H9 (cell line): ENCODE data around the gene TRIM75. TPM values are rescaled to one million over a fixed set of nuclear protein-coding genes. Genes with fewer than 3 reads are reported as not detected.

Experiments
- DNase-seq: peaks from one replicate; pipeline ENCODE4 v3.0.0-alpha.2; 2017
- H2AFZ ChIP-seq: one replicate; pipeline ENCODE4 v1.6.1; 2013; ENCODE audit warnings: mild to moderate bottlenecking, low read length, control low read depth, moderate library complexity
- H2AK5ac ChIP-seq: 2 replicates; pipeline ENCODE4 v1.6.1; 2013; ENCODE audit warnings: low read length, control low read depth, mixed read lengths; ENCODE audit not compliant: insufficient read length
- H2BK120ac ChIP-seq: one replicate; pipeline ENCODE4 v1.6.1; 2013; ENCODE audit warnings: low read depth, mild to moderate bottlenecking, low read length, control low read depth, inconsistent platforms; ENCODE audit not compliant: poor library complexity, severe bottlenecking
- H2BK12ac ChIP-seq: 2 replicates; pipeline ENCODE4 v1.6.1; 2013; ENCODE audit warnings: low read length, control low read depth, mixed read lengths, low read depth; ENCODE audit not compliant: insufficient read length
- H2BK15ac ChIP-seq: 2 replicates; pipeline ENCODE4 v1.6.1; 2013; ENCODE audit warnings: low read depth, low read length, control low read depth
- H2BK20ac ChIP-seq: one replicate; pipeline ENCODE4 v1.6.1; 2013; ENCODE audit warnings: low read depth, mild to moderate bottlenecking, low read length, control low read depth, inconsistent platforms; ENCODE audit not compliant: poor library complexity, severe bottlenecking
- H2BK5ac ChIP-seq: 2 replicates; pipeline ENCODE4 v1.6.1; 2013; ENCODE audit warnings: low read length, control low read depth, mixed read lengths; ENCODE audit not compliant: insufficient read length
- H3K14ac ChIP-seq: 2 replicates; pipeline ENCODE4 v1.6.1; 2013; ENCODE audit warnings: low read length, control low read depth; ENCODE audit not compliant: insufficient read depth
- H3K18ac ChIP-seq: 2 replicates; pipeline ENCODE4 v1.6.1; 2013; ENCODE audit warnings: low read depth, mild to moderate bottlenecking, mixed read lengths, low read length, control low read depth; ENCODE audit not compliant: insufficient read length
- H3K23ac ChIP-seq: 2 replicates; pipeline ENCODE4 v1.6.1; 2013; ENCODE audit warnings: low read length, control low read depth, mixed read lengths, low read depth; ENCODE audit not compliant: insufficient read length
- H3K23me2 ChIP-seq: 2 replicates; pipeline ENCODE4 v1.6.1; 2013; ENCODE audit warnings: low read depth, mild to moderate bottlenecking, mixed read lengths, low read length, control low read depth; ENCODE audit not compliant: insufficient read length, poor library complexity, severe bottlenecking
- H3K27ac ChIP-seq: 2 replicates; pipeline ENCODE4 v1.5.1; 2013; ENCODE audit warnings: low read length, control low read depth, mixed read lengths, low read depth; ENCODE audit not compliant: insufficient read length
- H3K27me3 ChIP-seq: 2 replicates; pipeline ENCODE4 v1.6.1; 2013; ENCODE audit warnings: low read length, control low read depth, inconsistent platforms; ENCODE audit not compliant: insufficient read depth
- H3K4ac ChIP-seq: 2 replicates; pipeline ENCODE4 v1.6.1; 2013; ENCODE audit warnings: low read depth, mild to moderate bottlenecking, control low read depth, inconsistent platforms, low read length, moderate library complexity
- H3K4me1 ChIP-seq: 2 replicates; pipeline ENCODE4 v1.6.1; 2013; ENCODE audit warnings: low read length, control low read depth, inconsistent platforms; ENCODE audit not compliant: insufficient read depth
- H3K4me2 ChIP-seq: 2 replicates; pipeline ENCODE4 v1.6.1; 2013; ENCODE audit warnings: low read length, control low read depth, mixed read lengths; ENCODE audit not compliant: insufficient read length, insufficient read depth
- H3K56ac ChIP-seq: 2 replicates; pipeline ENCODE4 v1.6.1; 2013; ENCODE audit warnings: low read depth, mild to moderate bottlenecking, mixed read lengths, low read length, control low read depth; ENCODE audit not compliant: insufficient read length
- H3K79me1 ChIP-seq: 2 replicates; pipeline ENCODE4 v1.6.1; 2013; ENCODE audit warnings: low read depth, mild to moderate bottlenecking, moderate library complexity, low read length, control low read depth, inconsistent platforms; ENCODE audit not compliant: insufficient read depth, poor library complexity, severe bottlenecking
- H3K79me2 ChIP-seq: 2 replicates; pipeline ENCODE4 v1.6.1; 2013; ENCODE audit warnings: low read length, control low read depth, inconsistent platforms; ENCODE audit not compliant: insufficient read depth
- H3K9ac ChIP-seq: 2 replicates; pipeline ENCODE4 v1.6.1; 2013; ENCODE audit warnings: low read length, control low read depth, mixed read lengths; ENCODE audit not compliant: insufficient read length; ENCODE audit errors: extremely low read depth
- H3K9me3 ChIP-seq: one replicate; pipeline ENCODE4 v1.6.1; 2013; ENCODE audit warnings: low read depth, low read length, inconsistent platforms; ENCODE audit not compliant: control insufficient read depth
- H3T11ph ChIP-seq: one replicate; pipeline ENCODE4 v1.6.1; 2013; ENCODE audit warnings: mild to moderate bottlenecking, low read length, control low read depth, inconsistent platforms
- H4K20me1 ChIP-seq: one replicate; pipeline ENCODE4 v1.6.1; 2013; ENCODE audit not compliant: control insufficient read depth, insufficient read length, insufficient read depth
- H4K5ac ChIP-seq: 2 replicates; pipeline ENCODE4 v1.6.1; 2013; ENCODE audit warnings: low read depth, mild to moderate bottlenecking, mixed read lengths, low read length, control low read depth; ENCODE audit not compliant: insufficient read length
- H4K8ac ChIP-seq: replicated peaks from 2 replicates; pipeline ENCODE4 v1.6.1; 2013; ENCODE audit warnings: low read length, control low read depth, mixed read lengths, low read depth; ENCODE audit not compliant: insufficient read length
- H4K91ac ChIP-seq: 2 replicates; pipeline ENCODE4 v1.6.1; 2013; ENCODE audit warnings: low read depth, mild to moderate bottlenecking, moderate library complexity, mixed read lengths, low read length, control low read depth; ENCODE audit not compliant: insufficient read length
- H3K27ac Mint-ChIP-seq, 3 experiments: 2 replicates in 2 of 3; 3 replicates in 1 of 3; pipeline ENCODE4 v1.8.0; 2020 to 2021; ENCODE audit warnings: mixed read lengths in 3 of 3, mild to moderate bottlenecking in 1 of 3, moderate library complexity in 1 of 3
- H3K27me3 Mint-ChIP-seq: 2 replicates; pipeline ENCODE4 v1.8.0; 2021; ENCODE audit warnings: low read depth, mild to moderate bottlenecking, moderate library complexity, mixed read lengths
- H3K36me3 Mint-ChIP-seq, 3 experiments: 2 replicates in 2 of 3; 3 replicates in 1 of 3; pipeline ENCODE4 v1.8.0; 2020 to 2021; ENCODE audit warnings: low read depth in 3 of 3, mixed read lengths in 3 of 3; ENCODE audit not compliant: insufficient read depth in 1 of 3
- H3K4me1 Mint-ChIP-seq, 2 experiments: 2 replicates each; pipeline ENCODE4 v1.8.0; 2020; ENCODE audit warnings: mixed read lengths in 2 of 2
- H3K4me3 Mint-ChIP-seq, 2 experiments: 2 replicates in 1 of 2; 3 replicates in 1 of 2; pipeline ENCODE4 v1.8.0; 2020 to 2021; ENCODE audit warnings: mild to moderate bottlenecking in 2 of 2, mixed read lengths in 2 of 2, moderate library complexity in 1 of 2
- H3K9me3 Mint-ChIP-seq, 2 experiments: 2 replicates in 1 of 2; 3 replicates in 1 of 2; pipeline ENCODE4 v1.8.0; 2020; ENCODE audit warnings: mild to moderate bottlenecking in 2 of 2, mixed read lengths in 2 of 2, moderate library complexity in 1 of 2
- CTCF ChIP-seq: fragments of 200-600 bp; sonication (generic); conservative IDR thresholded peaks from 3 replicates; pipeline ENCODE4 v1.8.0; 2021; ENCODE audit warnings: antibody characterized with exemption, mild to moderate bottlenecking
- WGBS: extraction: QIAGEN DNeasy Blood & Tissue Kit; methylation state at CpG from one replicate; pipeline ENCODE4 v1.1.7; 2013; ENCODE audit warnings: missing lambda C conversion rate, low lambda C conversion rate, mixed read lengths; ENCODE audit not compliant: insufficient read length; ENCODE audit errors: extremely low coverage; 5-methylcytosine and 5-hydroxymethylcytosine counted together
- total RNA-seq: library from RNA; stranded (reverse); gene quantifications from 2 replicates; pipeline ENCODE4 v1.2.1, GENCODE V29; 2021

The TRIM75 gene
- total RNA-seq, 1 experiment from 2014 or later, result not detected

DNA sequence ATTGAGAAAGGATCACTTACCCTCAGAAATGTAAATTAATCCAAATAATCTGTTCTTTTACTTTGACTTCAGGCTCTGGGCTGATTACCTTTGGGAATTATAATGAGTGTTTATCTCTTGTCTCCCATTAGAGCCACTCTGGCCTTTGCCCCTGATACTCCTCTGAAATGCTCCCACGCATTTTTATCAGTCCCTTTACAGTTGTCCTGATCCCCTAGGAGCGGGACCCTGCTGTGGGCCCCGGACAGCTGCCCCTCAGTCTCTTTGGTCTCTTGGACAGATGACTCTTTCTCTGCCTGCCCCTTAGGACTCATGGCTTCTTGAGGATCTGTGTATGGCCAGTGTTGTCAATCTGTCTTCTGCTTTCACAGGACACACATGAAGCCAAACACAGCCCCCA is 1.0 kb upstream of the TRIM75 start:
- Histone ChIP-seq H3K79me2 (no peaks in the 10 kb centered on the region), H3K14ac (no peak overlapping the region), H3K9ac (no peak overlapping the region), H2AK5ac (no peak overlapping the region), H3K23ac (no peak overlapping the region), H3K79me1 (no peaks in the 10 kb centered on the region), H2BK20ac (no peak overlapping the region), H2BK15ac (no peak overlapping the region; the same call in 1 of the 2 replicates), H4K20me1 (no peaks in the 10 kb centered on the region), H2BK12ac (no peak overlapping the region), H3K56ac (no peak overlapping the region), H3T11ph (no peak overlapping the region), H2BK120ac (no peak overlapping the region), H2BK5ac (no peak overlapping the region), H3K23me2 (no peaks in the 10 kb centered on the region), H4K91ac (no peak overlapping the region), H3K4ac (no peak overlapping the region), H3K4me2 (no peak overlapping the region), H3K18ac (no peak overlapping the region), H3K27me3 (no peaks in the 10 kb centered on the region), H3K4me1 (no peaks in the 10 kb centered on the region), H4K8ac (no peak overlapping the region), H3K9me3 (no peaks in the 10 kb centered on the region), H4K5ac (no peak overlapping the region), H2AFZ (no peak overlapping the region), H3K27ac (no peak overlapping the region)
- Mint-ChIP-seq H3K27me3 (no peaks in the 10 kb centered on the region), H3K27ac (peak overlapping the region in 2 of 3 experiments; percentile 45 to 70; a peak in 2 of 7 replicates), H3K36me3 (no peaks in the 10 kb centered on the region), H3K4me3 (no peak overlapping the region), H3K9me3 (no peaks in the 10 kb centered on the region), H3K4me1 (peaks cover 12 to 13% of the 10 kb centered on the region in 2 experiments)
- no CpG with 5 or more reads among the region's 3 CpGs for WGBS
- no peak for TF ChIP-seq CTCF
- DNase-seq, result no peak
